HG03139 (cell line): Measurements from ENCODE around the gene KCNJ8.

ENCODE experiments used
- ATAC-seq: cut with Tn5 transposase; IDR thresholded peaks from one replicate; pipeline ENCODE4 v1.9.1; 2021; ENCODE audit not compliant: unreplicated experiment

The KCNJ8 gene

DNA sequence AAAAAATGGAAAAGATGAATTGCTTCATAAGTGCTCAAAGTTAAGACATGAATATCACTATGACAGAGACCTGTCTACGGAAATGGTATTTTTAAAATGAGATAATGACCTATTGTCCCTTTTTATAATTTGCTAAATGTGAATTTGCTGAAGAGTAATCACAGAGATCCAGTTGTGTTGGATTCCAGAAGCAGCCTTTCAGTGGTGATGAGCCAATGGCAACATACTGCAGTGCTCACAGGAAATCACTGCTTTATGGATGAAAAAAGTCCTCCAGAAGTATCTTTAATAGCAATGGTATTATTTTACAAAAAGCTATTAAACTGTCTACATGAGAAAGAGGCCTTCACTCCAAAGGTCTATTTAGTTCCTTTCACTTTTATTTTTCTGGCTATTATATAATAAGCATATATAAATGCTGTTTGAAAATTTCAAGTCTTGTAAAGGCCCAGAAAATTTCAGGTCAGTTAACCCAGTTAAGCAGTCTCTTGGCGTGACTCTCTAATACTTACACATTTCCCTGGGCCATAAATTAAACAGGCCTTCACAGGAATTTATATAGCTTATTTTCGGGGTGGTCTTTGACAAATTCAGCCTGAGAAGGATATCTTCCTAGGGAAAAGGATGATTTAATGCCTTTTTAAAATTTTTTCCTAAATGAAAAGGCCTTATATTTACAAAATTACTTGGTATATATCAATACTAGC lies 55.4 kb downstream of the KCNJ8 start:
- no peak for ATAC-seq

DNA sequence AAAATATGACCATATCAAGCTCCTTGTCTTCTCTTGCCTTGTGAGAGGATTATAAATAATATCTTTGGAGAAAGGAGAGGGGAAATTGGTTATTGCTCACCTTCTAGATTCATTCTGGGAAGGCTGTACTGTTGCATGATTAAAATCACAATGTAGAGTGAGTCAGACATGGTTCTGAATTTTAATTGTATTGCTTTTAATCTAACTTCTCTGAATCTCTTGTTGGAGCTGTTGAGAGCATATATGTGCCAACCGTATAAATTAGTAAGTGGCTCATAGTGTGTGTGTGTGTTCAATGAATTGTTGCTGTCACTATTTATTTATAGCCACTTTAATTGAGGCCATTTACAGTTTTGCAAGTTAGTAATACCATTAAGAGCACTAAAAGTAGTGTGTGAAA lies 56.1 kb downstream of the KCNJ8 start:
- no peak for ATAC-seq

GRCh38 chr12:21717767-21718166 lies 56.7 kb downstream of the KCNJ8 start:
- ATAC-seq, result no peak

- ATAC-seq, result no peak
These were observed 59.1 kb downstream of the KCNJ8 start for GRCh38 chr12:21715386-21715785.
